Upper lobe of left lung (tissue), 4 donors: ENCODE results near the gene CDC14A.

ENCODE experiments used
- CTCF ChIP-seq, 6 experiments: fragments of 450-650 bp in 4 of 6; fragments of 200-600 bp in 2 of 6; sonication (generic) in 2 of 6; IDR thresholded peaks; one replicate each; pipeline ENCODE4 v1.5.1; 2016 to 2019; ENCODE audit warnings: antibody characterized with exemption in 6 of 6
- POLR2A ChIP-seq, 4 donors: fragments of 450-650 bp; IDR thresholded peaks; one replicate each; pipeline ENCODE4 v1.5.1; 2016 to 2017; ENCODE audit warnings: antibody characterized with exemption in 4 of 4, mild to moderate bottlenecking in 2 of 4
- POLR2AphosphoS5 ChIP-seq, 2 donors: sonication (generic); formaldehyde crosslinking; IDR thresholded peaks; one replicate each; pipeline ENCODE4 v1.5.1; 2017; ENCODE audit warnings: antibody characterized with exemption in 2 of 2

- no peak for TF ChIP-seq CTCF (IDR thresholded peaks at IDR 0.05)
- TF ChIP-seq POLR2A (IDR thresholded peaks at IDR 0.05), result no peak
- no peak for TF ChIP-seq POLR2AphosphoS5 (IDR thresholded peaks at IDR 0.05)
Observed at GRCh38 chr1:100377590-100378361, 25.5 kb downstream of the CDC14A start.
